BJ (cell line): ENCODE measurements around the gene MIPOL1. TPM values are rescaled to one million over a fixed set of nuclear protein-coding genes. Genes with fewer than 3 reads are reported as not detected.

Experiments used
- CTCF ChIA-PET: fragments of 350-600 bp; formaldehyde crosslinking; extraction: SDS; loops from one replicate; lab custom pipeline; 2021; ENCODE audit warnings: antibody characterized with exemption, inconsistent platforms; lab: Yijun Ruan, JAX
- POLR2A ChIA-PET: fragments of 300-600 bp; sonication (Branson Sonifier 250); formaldehyde crosslinking; extraction: SDS; loops from one replicate; lab custom pipeline; 2021; ENCODE audit warnings: antibody characterized with exemption; lab: Charles Lee
- DNase-seq: peaks from one replicate; pipeline ENCODE4 v3.0.0-alpha.2; 2011; ENCODE audit warnings: low read depth
- H3K27me3 ChIP-seq: 2 replicates; pipeline ENCODE4 v1.6.0; 2011; ENCODE audit warnings: low read length; ENCODE audit not compliant: control insufficient read depth, insufficient read depth
- H3K36me3 ChIP-seq: 2 replicates; pipeline ENCODE4 v1.5.1; 2011; ENCODE audit warnings: low read length; ENCODE audit not compliant: control insufficient read depth, insufficient read depth
- H3K4me3 ChIP-seq: 2 replicates; pipeline ENCODE4 v1.5.1; 2011; ENCODE audit warnings: low read depth, mild to moderate bottlenecking, control low read depth, low read length
- polyA plus RNA-seq: library from polyadenylated mRNA; depleted of rRNA; stranded (reverse); fragments of >200 nt; gene quantifications from 2 replicates; pipeline ENCODE4 v1.2.3, GENCODE V29; 2011
- TF ChIP-seq, protein P1 (sequence below): IDR thresholded peaks from 2 replicates; pipeline ENCODE4 v1.5.1; 2011; ENCODE audit warnings: low read depth, mild to moderate bottlenecking, control low read depth, inconsistent platforms, low read length, moderate library complexity; ENCODE audit not compliant: insufficient read depth

MIPOL1 gene
- polyA plus RNA-seq, 1 experiment, result 1.1 TPM

- ChIA-PET CTCF (no interaction called here), POLR2A (no interaction called here)
- Histone ChIP-seq H3K27me3 (no peaks in the 10 kb centered on the region), H3K4me3 (no peak overlapping the region), H3K36me3 (no peaks in the 10 kb centered on the region)
- no peak for DNase-seq
- TF ChIP-seq, protein P1, sequence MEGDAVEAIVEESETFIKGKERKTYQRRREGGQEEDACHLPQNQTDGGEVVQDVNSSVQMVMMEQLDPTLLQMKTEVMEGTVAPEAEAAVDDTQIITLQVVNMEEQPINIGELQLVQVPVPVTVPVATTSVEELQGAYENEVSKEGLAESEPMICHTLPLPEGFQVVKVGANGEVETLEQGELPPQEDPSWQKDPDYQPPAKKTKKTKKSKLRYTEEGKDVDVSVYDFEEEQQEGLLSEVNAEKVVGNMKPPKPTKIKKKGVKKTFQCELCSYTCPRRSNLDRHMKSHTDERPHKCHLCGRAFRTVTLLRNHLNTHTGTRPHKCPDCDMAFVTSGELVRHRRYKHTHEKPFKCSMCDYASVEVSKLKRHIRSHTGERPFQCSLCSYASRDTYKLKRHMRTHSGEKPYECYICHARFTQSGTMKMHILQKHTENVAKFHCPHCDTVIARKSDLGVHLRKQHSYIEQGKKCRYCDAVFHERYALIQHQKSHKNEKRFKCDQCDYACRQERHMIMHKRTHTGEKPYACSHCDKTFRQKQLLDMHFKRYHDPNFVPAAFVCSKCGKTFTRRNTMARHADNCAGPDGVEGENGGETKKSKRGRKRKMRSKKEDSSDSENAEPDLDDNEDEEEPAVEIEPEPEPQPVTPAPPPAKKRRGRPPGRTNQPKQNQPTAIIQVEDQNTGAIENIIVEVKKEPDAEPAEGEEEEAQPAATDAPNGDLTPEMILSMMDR, result no peak
Observed at GRCh38 chr14:37247791-37248461, 50.2 kb downstream of the MIPOL1 start.

- TF ChIP-seq, protein P1, result no peak
- CTCF ChIA-PET, result interaction anchor here (0.9 to 1.2 kb wide), 2 partner anchors 343 to 346 kb away, joined by 5 read pairs; partner anchors contain the start of gene FOXA1
- Histone ChIP-seq H3K36me3 (no peaks in the 10 kb centered on the region), H3K27me3 (no peaks in the 10 kb centered on the region), H3K4me3 (no peak overlapping the region)
- POLR2A ChIA-PET, result no interaction called here
- no peak for DNase-seq
Observed at GRCh38 chr14:37251775-37252174, 54.0 kb downstream of the MIPOL1 start.

DNA sequence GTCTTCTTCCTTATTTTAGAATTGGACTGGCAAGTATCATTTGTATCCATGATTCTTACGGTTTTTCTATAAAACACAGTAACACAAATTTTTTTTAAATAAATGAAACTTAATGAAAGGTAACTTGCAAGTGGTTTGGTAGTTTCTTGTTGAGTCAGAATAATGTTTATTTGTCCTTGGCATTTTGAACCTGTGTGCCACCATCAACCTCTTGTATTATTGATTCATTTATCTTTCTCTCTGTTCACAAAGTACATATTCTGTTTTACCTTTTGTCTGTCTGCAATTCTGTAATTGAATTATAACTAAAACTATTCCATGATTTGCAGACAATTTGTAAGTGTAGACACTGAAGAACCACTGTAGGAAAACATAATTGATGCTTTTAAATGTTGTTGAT is 54.7 kb downstream of the MIPOL1 start:
- TF ChIP-seq, protein P1, result no peak
- CTCF ChIA-PET, result interaction anchor here (0.9 to 1.5 kb wide), 3 partner anchors 342 to 622 kb away, joined by 5 read pairs; partner anchors contain the start of gene FOXA1
- Histone ChIP-seq H3K27me3 (no peaks in the 10 kb centered on the region), H3K36me3 (no peaks in the 10 kb centered on the region), H3K4me3 (no peak overlapping the region)
- DNase-seq, result no peak
- POLR2A ChIA-PET, result no interaction called here

GRCh38 chr14:37253905-37254304 is 56.2 kb downstream of the MIPOL1 start:
- TF ChIP-seq, protein P1, result no peak
- DNase-seq, result peak; percentile 6
- ChIA-PET POLR2A (no interaction called here), CTCF (interaction anchor here (1.5 kb wide), 1 partner anchor 621 kb away, joined by 5 read pairs; no protein-coding TSS in a partner anchor)
- no peak overlapping the region for H3K4me3 ChIP-seq
- H3K27me3 ChIP-seq, result no peaks in the 10 kb centered on the region
- H3K36me3 ChIP-seq, result no peaks in the 10 kb centered on the region

- TF ChIP-seq, protein P1, result no peak
- H3K4me3 ChIP-seq, result no peak overlapping the region
- ChIA-PET POLR2A (no interaction called here), CTCF (no interaction called here)
- no peaks in the 10 kb centered on the region for H3K27me3 ChIP-seq
- H3K36me3 ChIP-seq, result no peaks in the 10 kb centered on the region
- DNase-seq, result no peak
Observed at GRCh38 chr14:37254411-37254947, 56.7 kb downstream of the MIPOL1 start.
